ENCODE results near the gene AFAP1L1. TPM values are rescaled to one million over a fixed set of nuclear protein-coding genes. Genes with fewer than 3 reads are reported as not detected.

The AFAP1L1 gene
- total and polyA plus RNA-seq, 2 donors (not counting 3 experiments of a cell fraction or from before 2014, with no cell fraction given), result 7.9 to 73.2 TPM

DNA sequence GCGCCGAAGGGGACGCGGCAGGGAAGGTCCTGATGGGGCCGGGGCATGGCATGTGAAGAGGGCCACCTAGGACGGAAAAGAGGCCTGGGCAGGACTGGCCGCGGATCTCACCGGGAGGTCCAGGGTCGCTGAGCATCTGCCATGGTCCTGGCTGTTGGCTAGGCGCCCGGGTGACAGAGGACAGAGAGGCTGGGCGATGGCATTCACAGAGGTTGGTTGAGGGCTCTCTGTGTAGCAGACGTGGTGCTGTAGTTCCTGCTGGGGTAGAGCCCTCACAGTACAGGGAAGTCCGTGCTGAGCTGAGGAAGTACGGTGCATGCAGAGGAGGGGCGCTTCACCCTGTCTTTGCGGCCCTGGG is 86.6 kb downstream of the AFAP1L1 start:
- peak overlapping the region; percentile 37 for H3K4me2 ChIP-seq (ENCODE audit: insufficient read depth, low read length)
- ChIA-PET CTCF (interaction anchor here (1.2 to 5.9 kb wide), 9 partner anchors 9 to 204 kb away, joined by 5 to 67 read pairs (median 10); partner anchors contain the start of gene GRPEL2), POLR2A (interaction anchor here (0.5 to 1.2 kb wide), 4 partner anchors 9 to 93 kb away, joined by 3 to 4 read pairs (median 3); no protein-coding TSS in a partner anchor)
- intact Hi-C loops (cut with micrococcal nuclease) (loop anchor here (5.0 kb wide), 1 partner anchor 36 kb away; no protein-coding TSS in a partner anchor), dilution Hi-C loops (cut with MboI; ENCODE audit: extremely low pct_ligation_motif_present, low sequenced_read_pairs) (no loop called here)
- H3K4me3 ChIP-seq (replicated peaks in 1 of 3; ENCODE audit: insufficient read depth in 1 of 3, low read depth in 1 of 3, low read length in 3 of 3), result peak overlapping the region; percentile 25 to 61 (median 48)
- BruUV-seq (replicated peaks), result no TSS peak
- H3K36me3 ChIP-seq (ENCODE audit: control insufficient read depth in 2 of 2, extremely low read depth in 1 of 2, insufficient read depth in 2 of 2, low read length in 2 of 2), result peaks cover 2 to 6% of the 10 kb centered on the region in 2 experiments
- no peaks in the 10 kb centered on the region for H3K27me3 ChIP-seq (ENCODE audit: control insufficient read depth in 2 of 2, insufficient read depth in 2 of 2, low read length in 2 of 2)
- DNase-seq (ENCODE audit: low read depth, low spot score) (no peak), FAIRE-seq (no peak)
- peaks cover 2% of the 10 kb centered on the region for H3K79me2 ChIP-seq (ENCODE audit: control insufficient read depth, insufficient read depth, low read length)
- no peak overlapping the region for H3K27ac ChIP-seq (ENCODE audit: insufficient read depth, low read depth, low read length)
- H4K20me1 ChIP-seq (replicated peaks; ENCODE audit: control insufficient read depth, extremely low read depth, insufficient read depth, low read length), result no peaks in the 10 kb centered on the region
- peak overlapping the region; percentile 72 for H2AFZ ChIP-seq (ENCODE audit: low read depth, low read length)
- TF ChIP-seq POLR2A (IDR thresholded peaks at IDR 0.05; ENCODE audit: low read depth, low read length), result no peak
- no peaks in the 10 kb centered on the region for H3K9me1 ChIP-seq (replicated peaks; ENCODE audit: control insufficient read depth, extremely low read depth, insufficient read depth, low read length)
- H3K4me1 ChIP-seq (ENCODE audit: control insufficient read depth, extremely low read depth, insufficient read depth, low read length), result peaks cover 3% of the 10 kb centered on the region
- peak overlapping the region; percentile 30 for H3K9ac ChIP-seq (replicated peaks; ENCODE audit: extremely low read depth, insufficient read depth, low read length)
- no peaks in the 10 kb centered on the region for H3K9me3 ChIP-seq (replicated peaks; ENCODE audit: control insufficient read depth, insufficient read depth, low read length)

DNA sequence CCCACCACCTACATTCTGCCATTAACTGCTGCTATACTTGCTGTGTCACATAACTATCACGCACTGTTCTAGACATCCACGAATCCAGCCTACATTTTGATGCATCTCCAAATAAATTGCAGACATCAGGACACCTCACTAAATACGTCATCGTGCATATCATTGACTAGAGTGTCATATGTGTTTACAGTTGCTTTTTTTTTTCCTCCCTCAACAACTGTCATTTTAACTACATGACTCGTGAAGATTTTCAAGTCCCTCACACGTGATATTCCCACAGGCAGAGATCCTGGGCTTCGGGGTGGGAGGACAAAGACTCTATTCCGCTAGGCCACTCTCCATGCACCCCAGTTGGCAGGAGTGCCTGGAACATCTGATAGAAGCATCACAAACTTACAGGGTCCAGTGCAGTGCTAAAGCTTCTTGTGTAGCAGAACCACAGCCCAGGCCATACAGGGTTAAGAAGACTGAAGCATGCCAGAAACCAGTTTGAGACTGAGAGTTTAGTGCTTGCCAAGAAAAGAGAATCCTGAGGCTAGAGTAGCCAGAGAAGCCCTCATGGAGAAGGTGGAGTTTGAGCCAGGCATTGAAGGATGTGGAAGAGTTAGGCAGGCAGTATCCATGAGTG is 87.3 kb downstream of the AFAP1L1 start:
- no peaks in the 10 kb centered on the region for H4K20me1 ChIP-seq (replicated peaks; ENCODE audit: control insufficient read depth, extremely low read depth, insufficient read depth, low read length)
- no peak overlapping the region for H3K4me2 ChIP-seq (ENCODE audit: insufficient read depth, low read length)
- intact Hi-C loops (cut with micrococcal nuclease), result loop anchor here (5.0 kb wide), 1 partner anchor 37 kb away; no protein-coding TSS in a partner anchor
- CTCF ChIA-PET, result interaction anchor here (1.6 to 5.9 kb wide), 5 partner anchors 9 to 94 kb away, joined by 6 to 67 read pairs (median 11); partner anchors contain the start of gene GRPEL2
- peak overlapping the region in 1 of 3 experiments; percentile 48 for H3K4me3 ChIP-seq (replicated peaks in 1 of 3; ENCODE audit: insufficient read depth in 1 of 3, low read depth in 1 of 3, low read length in 3 of 3)
- FAIRE-seq, result peak; percentile 8
- no peak for DNase-seq (ENCODE audit: low read depth, low spot score)
- no peak overlapping the region for H3K9ac ChIP-seq (replicated peaks; ENCODE audit: extremely low read depth, insufficient read depth, low read length)
- H3K79me2 ChIP-seq (ENCODE audit: control insufficient read depth, insufficient read depth, low read length), result no peaks in the 10 kb centered on the region
- H3K27ac ChIP-seq (ENCODE audit: insufficient read depth, low read depth, low read length), result no peak overlapping the region
- POLR2A ChIA-PET, result no interaction called here
- dilution Hi-C loops (cut with MboI; ENCODE audit: extremely low pct_ligation_motif_present, low sequenced_read_pairs), result no loop called here
- peaks cover 3% of the 10 kb centered on the region for H3K4me1 ChIP-seq (ENCODE audit: control insufficient read depth, extremely low read depth, insufficient read depth, low read length)
- no peaks in the 10 kb centered on the region for H3K9me1 ChIP-seq (replicated peaks; ENCODE audit: control insufficient read depth, extremely low read depth, insufficient read depth, low read length)
- no peaks in the 10 kb centered on the region for H3K9me3 ChIP-seq (replicated peaks; ENCODE audit: control insufficient read depth, insufficient read depth, low read length)
- H2AFZ ChIP-seq (ENCODE audit: low read depth, low read length), result no peak overlapping the region
- TSS peak; percentile 29 for BruUV-seq (replicated peaks)
- no peak for TF ChIP-seq FOS (IDR thresholded peaks at IDR 0.05; ENCODE audit: borderline replicate concordance, insufficient read depth, low read length)
- no peak for TF ChIP-seq GATA2 (IDR thresholded peaks at IDR 0.05; ENCODE audit: insufficient read depth, insufficient read length, low read depth, low read length)
- no peak for TF ChIP-seq POLR2A (IDR thresholded peaks at IDR 0.05; ENCODE audit: low read depth, low read length)
- no peak for TF ChIP-seq MYC (IDR thresholded peaks at IDR 0.05; ENCODE audit: low read depth, low read length)
- no peak for TF ChIP-seq EZH2 (IDR thresholded peaks at IDR 0.05; ENCODE audit: borderline replicate concordance, low read depth, low read length, severe bottlenecking)
- TF ChIP-seq, protein P1, sequence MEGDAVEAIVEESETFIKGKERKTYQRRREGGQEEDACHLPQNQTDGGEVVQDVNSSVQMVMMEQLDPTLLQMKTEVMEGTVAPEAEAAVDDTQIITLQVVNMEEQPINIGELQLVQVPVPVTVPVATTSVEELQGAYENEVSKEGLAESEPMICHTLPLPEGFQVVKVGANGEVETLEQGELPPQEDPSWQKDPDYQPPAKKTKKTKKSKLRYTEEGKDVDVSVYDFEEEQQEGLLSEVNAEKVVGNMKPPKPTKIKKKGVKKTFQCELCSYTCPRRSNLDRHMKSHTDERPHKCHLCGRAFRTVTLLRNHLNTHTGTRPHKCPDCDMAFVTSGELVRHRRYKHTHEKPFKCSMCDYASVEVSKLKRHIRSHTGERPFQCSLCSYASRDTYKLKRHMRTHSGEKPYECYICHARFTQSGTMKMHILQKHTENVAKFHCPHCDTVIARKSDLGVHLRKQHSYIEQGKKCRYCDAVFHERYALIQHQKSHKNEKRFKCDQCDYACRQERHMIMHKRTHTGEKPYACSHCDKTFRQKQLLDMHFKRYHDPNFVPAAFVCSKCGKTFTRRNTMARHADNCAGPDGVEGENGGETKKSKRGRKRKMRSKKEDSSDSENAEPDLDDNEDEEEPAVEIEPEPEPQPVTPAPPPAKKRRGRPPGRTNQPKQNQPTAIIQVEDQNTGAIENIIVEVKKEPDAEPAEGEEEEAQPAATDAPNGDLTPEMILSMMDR (IDR thresholded peaks at IDR 0.05; ENCODE audit: extremely low read depth in 1 of 2, insufficient read depth in 1 of 2, low read depth in 1 of 2, low read length in 2 of 2), result no peak
- TF ChIP-seq, protein P2, sequence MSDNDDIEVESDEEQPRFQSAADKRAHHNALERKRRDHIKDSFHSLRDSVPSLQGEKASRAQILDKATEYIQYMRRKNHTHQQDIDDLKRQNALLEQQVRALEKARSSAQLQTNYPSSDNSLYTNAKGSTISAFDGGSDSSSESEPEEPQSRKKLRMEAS (IDR thresholded peaks at IDR 0.05; ENCODE audit: insufficient read depth, insufficient read length), result no peak
- TF ChIP-seq JUN (IDR thresholded peaks at IDR 0.05; ENCODE audit: borderline replicate concordance, insufficient read depth, insufficient read length, low read depth), result no peak
- no peak for TF ChIP-seq POLR2AphosphoS5 (IDR thresholded peaks at IDR 0.05; ENCODE audit: insufficient read depth, low read depth, low read length)
- H3K36me3 ChIP-seq (ENCODE audit: control insufficient read depth in 2 of 2, extremely low read depth in 1 of 2, insufficient read depth in 2 of 2, low read length in 2 of 2), result peaks cover 2 to 6% of the 10 kb centered on the region in 2 experiments
- no peaks in the 10 kb centered on the region for H3K27me3 ChIP-seq (ENCODE audit: control insufficient read depth in 2 of 2, insufficient read depth in 2 of 2, low read length in 2 of 2)
